NCI-H187 (cell line): ENCODE measurements around the gene ITIH5.

Source experiments
- DNase-seq, 2 experiments: peaks; one replicate each; lab custom pipeline; 2025; lab: John Stamatoyannopoulos, UW

Gene ITIH5

DNA sequence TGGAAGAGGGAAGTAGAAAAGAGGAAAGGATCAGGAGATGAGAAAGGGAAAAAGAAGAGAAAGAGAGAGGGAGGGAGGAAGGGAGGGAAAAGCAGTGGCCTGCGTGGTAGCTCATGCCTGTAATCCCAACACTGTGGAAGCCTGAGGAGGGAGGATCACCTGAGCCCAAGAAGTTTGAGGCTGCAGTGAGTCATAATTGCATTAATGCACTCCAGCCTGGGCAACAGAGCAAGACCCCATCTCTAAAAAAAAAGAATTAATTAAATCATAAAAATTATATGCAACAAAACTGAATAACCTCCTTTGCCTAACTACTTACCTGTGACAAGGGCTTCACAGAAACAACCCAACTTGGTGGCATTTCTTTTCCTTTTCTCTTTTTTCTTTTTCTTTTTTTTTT, 148.1 kb downstream of the ITIH5 start:
- no peak for DNase-seq

DNA sequence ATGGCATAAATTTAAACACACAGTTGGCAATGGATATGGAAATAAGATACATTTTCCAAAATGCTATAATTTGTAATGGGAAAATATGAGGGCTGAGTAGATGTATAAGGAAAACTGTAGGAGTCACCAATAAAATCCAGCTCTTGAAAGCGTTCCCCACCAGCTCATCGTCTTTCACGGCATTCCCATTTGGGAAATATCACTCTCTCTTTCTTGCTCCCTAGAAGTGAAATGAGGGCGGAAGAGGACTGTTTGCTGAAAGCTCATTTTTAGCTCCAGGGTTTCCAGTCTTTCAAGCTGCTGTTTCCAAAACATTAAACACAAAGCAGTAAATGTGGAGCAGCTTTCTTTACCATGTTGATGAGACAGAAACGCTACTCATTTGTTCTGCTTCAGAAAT, 151.3 kb downstream of the ITIH5 start:
- no peak for DNase-seq

DNA sequence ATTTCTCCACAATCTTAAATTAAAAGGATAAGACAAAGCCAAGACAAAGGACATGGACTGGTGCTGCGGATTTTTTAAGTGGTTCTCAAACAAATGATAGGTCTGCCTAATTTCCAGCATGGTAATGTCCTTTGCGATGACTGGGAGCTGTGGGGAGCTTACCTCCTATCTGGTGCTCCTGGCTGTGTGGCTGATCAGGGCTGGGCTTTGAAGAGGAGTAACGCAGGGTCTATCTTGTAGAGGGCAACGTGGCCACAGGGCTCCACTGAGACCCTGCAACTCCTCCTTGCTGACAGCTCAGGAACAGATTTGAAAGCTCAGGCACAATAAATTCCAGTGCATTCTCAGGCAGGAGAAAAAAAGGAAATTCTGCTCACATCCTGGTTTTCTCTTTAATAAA, 152.8 kb downstream of the ITIH5 start:
- no peak for DNase-seq

DNA sequence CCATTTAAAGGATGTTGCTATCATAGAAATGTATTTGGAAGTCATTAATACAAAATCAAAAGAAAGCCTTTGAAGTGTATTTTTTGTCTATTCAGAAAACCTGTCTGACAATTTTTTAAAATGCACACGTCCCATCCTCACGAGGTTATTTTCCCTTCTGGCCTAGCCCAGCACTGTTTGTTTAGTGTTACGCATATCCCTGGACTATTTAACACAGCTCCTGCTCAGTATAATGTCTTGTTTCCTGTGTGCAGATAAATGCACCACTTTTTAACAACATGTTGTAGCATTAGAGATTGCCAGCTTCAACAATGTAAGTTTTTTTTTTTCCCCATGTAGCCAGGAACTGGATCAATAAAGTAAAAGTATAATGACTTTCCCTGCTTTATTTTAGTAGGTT, 153.3 kb downstream of the ITIH5 start:
- no peak for DNase-seq

DNA sequence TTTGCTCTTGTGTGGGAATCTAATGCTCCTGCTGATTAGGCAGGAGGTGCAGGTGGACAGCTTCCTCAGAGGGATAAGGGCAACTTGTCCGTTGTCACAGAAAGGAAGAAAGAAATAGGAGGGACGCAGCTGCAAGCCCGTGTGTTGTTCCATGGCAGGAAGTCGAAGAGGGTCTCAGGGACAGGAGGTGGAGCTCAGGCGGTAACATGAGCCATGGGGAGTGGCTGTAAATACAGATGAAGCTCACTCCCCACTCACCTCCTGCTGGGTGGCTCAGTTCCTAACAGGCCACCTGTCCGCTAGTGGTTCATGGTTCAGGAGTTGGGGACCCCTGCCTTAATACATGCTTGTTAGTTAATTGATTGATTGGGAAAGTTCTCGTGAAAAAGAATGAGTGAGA, 154.3 kb downstream of the ITIH5 start:
- DNase-seq: no peak

DNA sequence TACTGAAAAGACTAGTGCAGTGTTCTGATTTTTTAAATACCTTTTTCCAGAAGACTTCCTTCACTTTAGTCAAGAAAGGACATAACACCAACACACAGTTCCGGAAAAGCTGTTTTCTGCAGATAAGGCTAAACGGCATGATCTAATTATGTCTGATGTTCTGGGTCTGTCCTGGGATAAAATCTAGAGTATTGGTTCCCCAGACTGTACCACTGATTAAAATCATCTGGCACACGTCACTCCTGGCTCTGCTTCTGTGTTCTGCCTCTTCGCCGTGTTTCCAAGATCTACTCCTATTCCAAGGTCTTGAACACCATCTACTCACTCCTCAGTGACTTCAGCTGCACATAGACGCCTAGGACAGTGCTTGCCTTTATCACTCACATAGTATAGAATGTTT, 155.2 kb downstream of the ITIH5 start:
- DNase-seq: no peak
